Activated CD4-positive, alpha-beta T cell treated with anti-CD3 and anti-CD28 coated beads, Interleukin-2, amount 10 ng/mL, durations not matched to agents 7 days and 5 days (primary cell): ENCODE measurements around the gene OSGIN1. TPM values are rescaled to one million over a fixed set of nuclear protein-coding genes. Genes with fewer than 3 reads are reported as not detected.

ENCODE experiments used
- CTCF ChIA-PET: fragments of 350-600 bp; sonication (Branson Sonifier 250); formaldehyde crosslinking; loops from one replicate; lab custom pipeline; 2021; ENCODE audit warnings: antibody characterized with exemption; lab: Charles Lee
- POLR2A ChIA-PET: fragments of 350-600 bp; sonication (Branson Sonifier 250); formaldehyde crosslinking; loops from one replicate; lab custom pipeline; 2021; ENCODE audit warnings: antibody characterized with exemption; lab: Charles Lee
- DNase-seq: peaks from one replicate; pipeline ENCODE4 v3.0.0-alpha.2; 2020
- H3K27ac Mint-ChIP-seq: one replicate; pipeline ENCODE4 v1.8.0; 2021; ENCODE audit warnings: mild to moderate bottlenecking, moderate library complexity, mixed read lengths
- H3K27me3 Mint-ChIP-seq: one replicate; pipeline ENCODE4 v1.8.0; 2021; ENCODE audit warnings: mixed read lengths
- H3K36me3 Mint-ChIP-seq: one replicate; pipeline ENCODE4 v1.8.0; 2021; ENCODE audit warnings: low read depth, mixed read lengths
- H3K4me1 Mint-ChIP-seq: one replicate; pipeline ENCODE4 v1.8.0; 2021; ENCODE audit warnings: mixed read lengths
- H3K4me3 Mint-ChIP-seq: one replicate; pipeline ENCODE4 v1.8.0; 2021; ENCODE audit warnings: mild to moderate bottlenecking, moderate library complexity, mixed read lengths
- H3K9me3 Mint-ChIP-seq: one replicate; pipeline ENCODE4 v1.8.0; 2021; ENCODE audit warnings: mixed read lengths
- total RNA-seq, 2 experiments: library from RNA; stranded (reverse); gene quantifications; one replicate each; pipeline ENCODE4 v1.2.3, GENCODE V29; 2021

The OSGIN1 gene
- total RNA-seq, 2 experiments from 2014 or later, result 0.48 to 0.77 TPM

GRCh38 chr16:83930730-83931500 lies 22.1 kb upstream of the OSGIN1 start:
- Mint-ChIP-seq H3K4me1 (no peaks in the 10 kb centered on the region), H3K27ac (no peak overlapping the region), H3K9me3 (no peaks in the 10 kb centered on the region), H3K36me3 (no peaks in the 10 kb centered on the region), H3K27me3 (no peaks in the 10 kb centered on the region), H3K4me3 (no peak overlapping the region)
- no peak for DNase-seq
- CTCF ChIA-PET, result no interaction called here
- POLR2A ChIA-PET, result no interaction called here

- CTCF ChIA-PET, result no interaction called here
- no peak for DNase-seq
- H3K4me3 Mint-ChIP-seq, result no peak overlapping the region
- no peaks in the 10 kb centered on the region for H3K9me3 Mint-ChIP-seq
- no peak overlapping the region for H3K27ac Mint-ChIP-seq
- H3K36me3 Mint-ChIP-seq, result no peaks in the 10 kb centered on the region
- POLR2A ChIA-PET, result no interaction called here
- no peaks in the 10 kb centered on the region for H3K4me1 Mint-ChIP-seq
- no peaks in the 10 kb centered on the region for H3K27me3 Mint-ChIP-seq
These were observed 21.5 kb upstream of the OSGIN1 start for GRCh38 chr16:83931556-83931955.

- no peak for DNase-seq
- Mint-ChIP-seq H3K4me1 (no peaks in the 10 kb centered on the region), H3K9me3 (no peaks in the 10 kb centered on the region), H3K27me3 (no peaks in the 10 kb centered on the region), H3K36me3 (no peaks in the 10 kb centered on the region), H3K27ac (no peak overlapping the region), H3K4me3 (no peak overlapping the region)
- POLR2A ChIA-PET, result no interaction called here
- CTCF ChIA-PET, result no interaction called here
These were observed 20.7 kb upstream of the OSGIN1 start for GRCh38 chr16:83932304-83932703.

- POLR2A ChIA-PET, result no interaction called here
- Mint-ChIP-seq H3K9me3 (no peaks in the 10 kb centered on the region), H3K36me3 (no peaks in the 10 kb centered on the region), H3K4me1 (no peaks in the 10 kb centered on the region), H3K27me3 (no peaks in the 10 kb centered on the region), H3K27ac (no peak overlapping the region), H3K4me3 (no peak overlapping the region)
- no peak for DNase-seq
- CTCF ChIA-PET, result no interaction called here
These were observed 19.9 kb upstream of the OSGIN1 start for GRCh38 chr16:83932955-83933673.

- ChIA-PET POLR2A (no interaction called here), CTCF (no interaction called here)
- no peaks in the 10 kb centered on the region for H3K36me3 Mint-ChIP-seq
- DNase-seq, result no peak
- no peak overlapping the region for H3K4me3 Mint-ChIP-seq
- H3K4me1 Mint-ChIP-seq, result peaks cover 2% of the 10 kb centered on the region
- H3K27ac Mint-ChIP-seq, result no peak overlapping the region
- no peaks in the 10 kb centered on the region for H3K27me3 Mint-ChIP-seq
- H3K9me3 Mint-ChIP-seq, result no peaks in the 10 kb centered on the region
These were observed 19.0 kb upstream of the OSGIN1 start for GRCh38 chr16:83933885-83934683.

- Mint-ChIP-seq H3K9me3 (no peaks in the 10 kb centered on the region), H3K36me3 (no peaks in the 10 kb centered on the region), H3K27me3 (no peaks in the 10 kb centered on the region), H3K4me3 (no peak overlapping the region), H3K27ac (no peak overlapping the region), H3K4me1 (peaks cover 8% of the 10 kb centered on the region)
- DNase-seq, result no peak
- POLR2A ChIA-PET, result no interaction called here
- CTCF ChIA-PET, result no interaction called here
These were observed 18.4 kb upstream of the OSGIN1 start for GRCh38 chr16:83934684-83934977.

- no peak for DNase-seq
These were observed 17.8 kb upstream of the OSGIN1 start for GRCh38 chr16:83935005-83935857.

GRCh38 chr16:83935858-83936255 lies 17.2 kb upstream of the OSGIN1 start:
- H3K27me3 Mint-ChIP-seq, result no peaks in the 10 kb centered on the region
- peaks cover 9% of the 10 kb centered on the region for H3K4me1 Mint-ChIP-seq
- H3K27ac Mint-ChIP-seq, result no peak overlapping the region
- no peak overlapping the region for H3K4me3 Mint-ChIP-seq
- no peaks in the 10 kb centered on the region for H3K36me3 Mint-ChIP-seq
- POLR2A ChIA-PET, result no interaction called here
- no peak for DNase-seq
- no peaks in the 10 kb centered on the region for H3K9me3 Mint-ChIP-seq
- CTCF ChIA-PET, result interaction anchor here (0.8 to 1.4 kb wide), 2 partner anchors 11 to 17 kb away, joined by 3 read pairs; partner anchors contain the start of gene OSGIN1

More at GRCh38 chr16:83935005-83935857, 17.8 kb upstream of the OSGIN1 start:
- H3K27me3 Mint-ChIP-seq, result no peaks in the 10 kb centered on the region
- H3K27ac Mint-ChIP-seq, result no peak overlapping the region
- peaks cover 9% of the 10 kb centered on the region for H3K4me1 Mint-ChIP-seq
- POLR2A ChIA-PET, result no interaction called here
- H3K36me3 Mint-ChIP-seq, result no peaks in the 10 kb centered on the region
- H3K4me3 Mint-ChIP-seq, result no peak overlapping the region
- CTCF ChIA-PET, result interaction anchor here (0.8 to 1.4 kb wide), 2 partner anchors 10 to 18 kb away, joined by 3 read pairs; partner anchors contain the start of gene OSGIN1
- H3K9me3 Mint-ChIP-seq, result no peaks in the 10 kb centered on the region

- ChIA-PET POLR2A (no interaction called here), CTCF (interaction anchor here (0.8 kb wide), 1 partner anchor 17 kb away, joined by 3 read pairs; the partner anchor contains the start of gene OSGIN1)
- Mint-ChIP-seq H3K36me3 (no peaks in the 10 kb centered on the region), H3K9me3 (no peaks in the 10 kb centered on the region), H3K27me3 (no peaks in the 10 kb centered on the region), H3K4me3 (no peak overlapping the region), H3K4me1 (peaks cover 9% of the 10 kb centered on the region), H3K27ac (no peak overlapping the region)
- no peak for DNase-seq
These were observed 16.4 kb upstream of the OSGIN1 start for GRCh38 chr16:83936581-83937165.

GRCh38 chr16:83937267-83937666 lies 15.8 kb upstream of the OSGIN1 start:
- DNase-seq, result no peak
- H3K4me3 Mint-ChIP-seq, result no peak overlapping the region
- no peaks in the 10 kb centered on the region for H3K27me3 Mint-ChIP-seq
- CTCF ChIA-PET, result no interaction called here
- H3K27ac Mint-ChIP-seq, result no peak overlapping the region
- H3K9me3 Mint-ChIP-seq, result no peaks in the 10 kb centered on the region
- POLR2A ChIA-PET, result no interaction called here
- H3K36me3 Mint-ChIP-seq, result no peaks in the 10 kb centered on the region
- peaks cover 9% of the 10 kb centered on the region for H3K4me1 Mint-ChIP-seq

GRCh38 chr16:83937922-83938885 lies 14.8 kb upstream of the OSGIN1 start:
- Mint-ChIP-seq H3K4me1 (peaks cover 9% of the 10 kb centered on the region), H3K27me3 (no peaks in the 10 kb centered on the region), H3K36me3 (no peaks in the 10 kb centered on the region), H3K27ac (no peak overlapping the region), H3K9me3 (no peaks in the 10 kb centered on the region), H3K4me3 (no peak overlapping the region)
- no peak for DNase-seq
- ChIA-PET CTCF (interaction anchor here (1.2 kb wide), 1 partner anchor 11 kb away, joined by 3 read pairs; no protein-coding TSS in a partner anchor), POLR2A (no interaction called here)
